ENCODE results near the gene CEP20.

DNA sequence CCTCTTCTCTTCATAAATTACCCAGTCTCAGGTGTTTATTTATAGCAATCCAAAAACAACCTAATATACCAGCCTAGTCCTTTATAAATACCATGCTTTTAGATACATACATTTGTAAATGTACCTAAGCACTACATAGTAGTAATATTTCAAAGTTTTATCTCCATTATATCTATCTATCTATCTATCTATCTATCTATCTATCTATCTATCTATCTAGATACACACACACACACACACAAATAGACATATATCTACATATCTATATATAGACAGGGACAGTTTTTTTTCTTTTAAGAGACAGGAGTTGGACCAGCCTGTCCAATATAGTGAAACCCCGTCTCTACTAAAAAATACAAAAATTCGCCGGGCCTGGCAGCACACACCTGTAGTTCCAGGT, 5.8 kb downstream of the CEP20 start:
- TF ChIP-seq, protein P1, sequence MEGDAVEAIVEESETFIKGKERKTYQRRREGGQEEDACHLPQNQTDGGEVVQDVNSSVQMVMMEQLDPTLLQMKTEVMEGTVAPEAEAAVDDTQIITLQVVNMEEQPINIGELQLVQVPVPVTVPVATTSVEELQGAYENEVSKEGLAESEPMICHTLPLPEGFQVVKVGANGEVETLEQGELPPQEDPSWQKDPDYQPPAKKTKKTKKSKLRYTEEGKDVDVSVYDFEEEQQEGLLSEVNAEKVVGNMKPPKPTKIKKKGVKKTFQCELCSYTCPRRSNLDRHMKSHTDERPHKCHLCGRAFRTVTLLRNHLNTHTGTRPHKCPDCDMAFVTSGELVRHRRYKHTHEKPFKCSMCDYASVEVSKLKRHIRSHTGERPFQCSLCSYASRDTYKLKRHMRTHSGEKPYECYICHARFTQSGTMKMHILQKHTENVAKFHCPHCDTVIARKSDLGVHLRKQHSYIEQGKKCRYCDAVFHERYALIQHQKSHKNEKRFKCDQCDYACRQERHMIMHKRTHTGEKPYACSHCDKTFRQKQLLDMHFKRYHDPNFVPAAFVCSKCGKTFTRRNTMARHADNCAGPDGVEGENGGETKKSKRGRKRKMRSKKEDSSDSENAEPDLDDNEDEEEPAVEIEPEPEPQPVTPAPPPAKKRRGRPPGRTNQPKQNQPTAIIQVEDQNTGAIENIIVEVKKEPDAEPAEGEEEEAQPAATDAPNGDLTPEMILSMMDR (IDR thresholded peaks at IDR 0.05; ENCODE audit: low read length) = no peak
- TF ChIP-seq EZH2 (optimal IDR thresholded peaks at IDR 0.05; ENCODE audit: low read depth, low read length) = no peak

Data from MM.1S (cell line).